Thoracic aorta (tissue), 2 donors: ENCODE data around the gene EP400. TPM values are rescaled to one million over a fixed set of nuclear protein-coding genes. Genes with fewer than 3 reads are reported as not detected.

ENCODE experiments used
- ATAC-seq: fragments of 150-250 bp; one replicate; pipeline ENCODE4 v1.8.0; 2017; ENCODE audit warnings: low read depth; ENCODE audit not compliant: insufficient number of reproducible peaks, low FRiP score
- DNase-seq: peaks from one replicate; pipeline ENCODE4 v3.0.0-alpha.2; 2020; ENCODE audit warnings: low spot score
- H3K27ac ChIP-seq, 2 donors: fragments of 200-600 bp; sonication (generic); 1 replicate in 1 of 2; 2 replicates in 1 of 2; pipeline ENCODE4 v1.5.1; 2016; ENCODE audit warnings: mild to moderate bottlenecking in 2 of 2, moderate library complexity in 2 of 2
- H3K27me3 ChIP-seq: fragments of 200-600 bp; sonication (generic); replicated peaks from 2 replicates; pipeline ENCODE4 v1.6.0; 2016; ENCODE audit warnings: mild to moderate bottlenecking; ENCODE audit not compliant: insufficient read depth
- H3K36me3 ChIP-seq: fragments of 200-600 bp; sonication (generic); one replicate; pipeline ENCODE4 v1.5.1; 2016
- H3K4me1 ChIP-seq, 2 donors: fragments of 200-600 bp; sonication (generic); 1 replicate in 1 of 2; 2 replicates in 1 of 2; pipeline versions ENCODE4 v1.5.1 to v1.6.0; 2016; ENCODE audit warnings: low read depth in 2 of 2, mild to moderate bottlenecking in 1 of 2; ENCODE audit not compliant: control insufficient read depth in 1 of 2
- H3K4me3 ChIP-seq: fragments of 200-600 bp; sonication (generic); 2 replicates; pipeline ENCODE4 v1.5.1; 2016; ENCODE audit warnings: mild to moderate bottlenecking
- H3K9me3 ChIP-seq: fragments of 200-600 bp; sonication (generic); 2 replicates; pipeline ENCODE4 v1.5.1; 2016
- CTCF ChIP-seq: fragments of 200-600 bp; sonication (generic); IDR thresholded peaks from one replicate; pipeline ENCODE4 v1.5.1; 2019; ENCODE audit warnings: antibody characterized with exemption
- total RNA-seq, 2 donors: library from RNA; depleted of rRNA; stranded (reverse); fragments of >200 nt; gene quantifications; one replicate each; pipeline versions ENCODE4 v1.1.0 to v1.2.3, GENCODE V29; 2016

The EP400 gene
- total RNA-seq, 2 donors from 2014 or later: 20.2 to 47.3 TPM

DNA sequence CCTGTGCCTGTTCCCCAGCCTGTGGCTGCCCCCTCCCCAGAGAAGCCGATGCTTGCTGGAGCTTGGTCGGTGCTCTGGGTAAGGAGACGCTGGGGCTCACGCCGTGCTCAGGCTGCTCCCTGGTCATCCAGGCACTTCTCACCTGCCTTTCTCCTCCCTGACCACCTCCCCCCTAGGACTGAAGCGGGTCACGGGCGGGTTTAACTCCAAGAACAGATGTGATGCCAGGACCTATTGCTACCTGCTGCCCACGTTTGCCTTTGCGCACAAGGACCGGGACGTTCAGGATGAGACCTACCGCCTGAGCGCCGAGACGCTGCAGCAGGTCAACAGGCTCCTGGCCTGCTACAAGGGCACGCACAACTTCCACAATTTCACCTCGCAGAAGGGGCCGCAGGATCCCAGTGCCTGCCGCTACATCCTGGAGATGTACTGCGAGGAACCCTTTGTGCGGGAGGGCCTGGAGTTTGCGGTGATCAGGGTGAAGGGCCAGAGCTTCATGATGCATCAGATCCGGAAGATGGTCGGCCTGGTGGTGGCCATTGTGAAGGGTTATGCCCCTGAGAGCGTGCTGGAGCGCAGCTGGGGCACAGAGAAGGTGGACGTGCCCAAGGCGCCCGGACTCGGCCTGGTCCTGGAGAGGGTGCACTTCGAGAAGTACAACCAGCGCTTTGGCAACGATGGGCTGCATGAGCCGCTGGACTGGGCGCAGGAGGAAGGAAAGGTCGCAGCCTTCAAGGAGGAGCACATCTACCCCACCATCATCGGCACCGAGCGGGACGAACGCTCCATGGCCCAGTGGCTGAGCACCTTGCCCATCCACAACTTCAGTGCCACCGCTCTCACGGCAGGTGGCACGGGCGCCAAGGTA, 8.4 kb upstream of the EP400 start:
- no peak for ATAC-seq
- no peak for TF ChIP-seq CTCF
- H3K27ac ChIP-seq: no peak overlapping the region

DNA sequence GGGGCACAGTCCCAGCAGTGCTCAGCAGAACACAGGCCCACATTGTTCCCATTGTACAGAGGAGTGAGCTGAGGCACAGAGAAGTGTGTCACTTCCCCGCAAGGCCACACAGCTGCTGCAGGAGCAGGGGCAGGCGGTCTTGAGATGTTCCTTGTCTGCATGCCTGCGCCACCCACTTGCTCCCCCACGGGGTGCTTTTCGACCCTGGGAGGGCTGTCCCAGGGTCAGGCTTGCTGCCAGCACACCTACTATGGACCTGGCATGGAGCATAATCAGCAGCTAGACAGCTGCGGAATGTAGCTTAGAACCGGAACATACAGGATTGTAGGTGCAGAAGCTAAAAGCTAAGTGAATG, 7.8 kb upstream of the EP400 start:
- Histone ChIP-seq H3K9me3 (no peaks in the 10 kb centered on the region), H3K27ac (no peak overlapping the region), H3K4me1 (no peaks in the 10 kb centered on the region), H3K4me3 (no peak overlapping the region), H3K27me3 (no peaks in the 10 kb centered on the region), H3K36me3 (peaks cover 19% of the 10 kb centered on the region)
- TF ChIP-seq CTCF: no peak
- DNase-seq (no peak), ATAC-seq (no peak)

More for the DNA sequence above, 8.4 kb upstream of the EP400 start:
- H3K9me3 ChIP-seq: no peaks in the 10 kb centered on the region
- H3K4me3 ChIP-seq: no peak overlapping the region
- H3K27me3 ChIP-seq: no peaks in the 10 kb centered on the region
- DNase-seq: no peak
- H3K4me1 ChIP-seq: no peaks in the 10 kb centered on the region
- peaks cover 19% of the 10 kb centered on the region for H3K36me3 ChIP-seq

GRCh38 chr12:131942671-131943070, 7.1 kb upstream of the EP400 start:
- ATAC-seq (no peak), DNase-seq (no peak)
- Histone ChIP-seq H3K4me1 (no peaks in the 10 kb centered on the region), H3K27me3 (no peaks in the 10 kb centered on the region), H3K36me3 (peaks cover 19% of the 10 kb centered on the region), H3K4me3 (no peak overlapping the region), H3K9me3 (no peaks in the 10 kb centered on the region), H3K27ac (no peak overlapping the region)
- TF ChIP-seq CTCF: no peak

DNA sequence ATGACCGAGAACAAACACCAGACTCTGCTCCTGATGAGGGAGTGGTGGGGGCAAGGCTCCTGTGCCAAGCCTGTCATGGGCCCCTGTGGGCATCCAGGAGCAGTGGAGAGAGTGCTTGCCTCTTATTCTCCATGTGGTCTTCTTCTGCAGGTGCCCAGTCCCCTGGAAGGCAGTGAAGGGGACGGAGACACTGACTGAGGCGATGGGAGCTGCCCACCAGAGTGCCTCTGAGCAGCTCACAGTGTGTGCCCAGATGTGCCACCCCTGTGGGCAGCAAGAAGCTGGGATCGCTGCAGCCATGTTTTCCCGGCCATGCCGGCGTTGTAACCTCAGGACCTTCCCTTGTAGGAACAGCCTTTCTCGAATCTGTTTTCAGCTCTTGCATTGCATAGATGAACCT, 6.4 kb upstream of the EP400 start:
- Histone ChIP-seq H3K4me1 (peaks cover 0 to 2% of the 10 kb centered on the region in 2 donors), H3K4me3 (no peak overlapping the region), H3K36me3 (peaks cover 19% of the 10 kb centered on the region), H3K9me3 (no peaks in the 10 kb centered on the region), H3K27me3 (no peaks in the 10 kb centered on the region), H3K27ac (no peak overlapping the region)
- DNase-seq (no peak), ATAC-seq (no peak)
- no peak for TF ChIP-seq CTCF

DNA sequence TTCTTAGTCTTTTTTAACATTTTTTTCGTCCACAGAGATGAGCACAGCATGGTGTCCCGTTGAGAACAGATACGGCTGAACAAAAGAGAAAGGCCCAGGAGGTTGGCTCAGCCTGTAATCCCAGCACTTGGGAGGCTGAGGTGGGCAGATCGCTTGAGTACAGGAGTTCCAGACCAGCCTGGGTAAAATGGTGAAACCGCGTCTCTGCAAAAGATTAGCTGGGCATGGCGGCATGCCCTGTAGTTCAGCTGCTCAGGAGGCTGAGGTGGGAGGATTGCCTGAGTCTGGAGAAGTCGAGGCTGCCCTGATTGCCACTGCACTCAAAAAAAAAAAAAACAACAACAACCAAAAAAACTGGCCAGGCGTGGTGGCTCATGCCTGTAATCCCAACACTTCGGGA, 5.9 kb upstream of the EP400 start:
- no peak for TF ChIP-seq CTCF
- H3K27ac ChIP-seq: no peak overlapping the region
- H3K27me3 ChIP-seq: no peaks in the 10 kb centered on the region
- no peak overlapping the region for H3K4me3 ChIP-seq
- ATAC-seq (no peak), DNase-seq (no peak)
- H3K4me1 ChIP-seq: peaks cover 1 to 6% of the 10 kb centered on the region in 2 donors
- no peaks in the 10 kb centered on the region for H3K9me3 ChIP-seq
- H3K36me3 ChIP-seq: peaks cover 17% of the 10 kb centered on the region
